H1 (cell line): Measurements from ENCODE around the gene CELF2. TPM values are rescaled to one million over a fixed set of nuclear protein-coding genes. Genes with fewer than 3 reads are reported as not detected.

Experiments used
- CTCF ChIA-PET: fragments of 300-600 bp; sonication (Branson Sonifier 250); formaldehyde crosslinking; loops from one replicate; lab custom pipeline; 2021; ENCODE audit not compliant: partially characterized antibody; lab: Charles Lee
- POLR2A ChIA-PET: fragments of 300-600 bp; sonication (Branson Sonifier 250); formaldehyde crosslinking; loops from one replicate; lab custom pipeline; 2021; ENCODE audit warnings: inconsistent platforms; ENCODE audit not compliant: partially characterized antibody; lab: Charles Lee
- DNase-seq, 2 experiments: peaks; one replicate each; pipeline versions ENCODE4 v3.0.0 to v3.0.0-alpha.2; 2010 to 2022; ENCODE audit warnings: low spot score in 2 of 2, low read depth in 1 of 2, mixed read lengths in 1 of 2
- FAIRE-seq: peaks from 2 replicates; lab custom pipeline; 2011; peaks lifted over from hg19 to GRCh38; lab: Jason Lieb, UNC
- H2AFZ ChIP-seq: 2 replicates; pipeline ENCODE4 v1.8.1; 2012; ENCODE audit warnings: low read length, inconsistent platforms
- H2AK5ac ChIP-seq: 2 replicates; pipeline ENCODE4 v1.6.1; 2013; ENCODE audit warnings: low read depth, low read length
- H2BK120ac ChIP-seq: replicated peaks from 2 replicates; pipeline ENCODE3; 2013; ENCODE audit warnings: low read depth, low read length, inconsistent platforms
- H2BK12ac ChIP-seq: 2 replicates; pipeline ENCODE4 v1.6.1; 2013; ENCODE audit warnings: low read depth, low read length
- H2BK15ac ChIP-seq: 2 replicates; pipeline ENCODE4 v1.6.1; 2013; ENCODE audit warnings: low read length
- H2BK20ac ChIP-seq: 2 replicates; pipeline ENCODE4 v1.6.1; 2013; ENCODE audit warnings: low read length
- H2BK5ac ChIP-seq: 2 replicates; pipeline ENCODE4 v1.6.1; 2013; ENCODE audit warnings: low read depth, low read length
- H3K14ac ChIP-seq: 2 replicates; pipeline ENCODE4 v1.6.1; 2013; ENCODE audit warnings: inconsistent platforms; ENCODE audit not compliant: insufficient read length
- H3K18ac ChIP-seq: 2 replicates; pipeline ENCODE4 v1.6.1; 2013; ENCODE audit warnings: low read length; ENCODE audit errors: extremely low read depth
- H3K23ac ChIP-seq: 2 replicates; pipeline ENCODE4 v1.6.1; 2013; ENCODE audit warnings: inconsistent platforms; ENCODE audit not compliant: insufficient read length
- H3K23me2 ChIP-seq: 2 replicates; pipeline ENCODE4 v1.6.1; 2013; ENCODE audit warnings: low read depth, low read length
- H3K27ac ChIP-seq: 2 replicates; pipeline ENCODE4 v1.6.1; 2011; ENCODE audit warnings: low read depth, low read length, inconsistent platforms
- H3K27me3 ChIP-seq, 4 experiments: replicated peaks in 1 of 4; 1 replicate in 1 of 4; 2 replicates in 3 of 4; pipeline versions ENCODE4 v1.6.1 to v1.8.1; 2011 to 2013; ENCODE audit warnings: low read length in 3 of 4, mild to moderate bottlenecking in 3 of 4, inconsistent platforms in 2 of 4, mixed read lengths in 2 of 4, moderate library complexity in 1 of 4; ENCODE audit not compliant: control insufficient read depth in 3 of 4, insufficient read depth in 3 of 4; ENCODE audit errors: extremely low read depth in 1 of 4
- H3K36me3 ChIP-seq, 4 experiments: 2 replicates each; pipeline versions ENCODE4 v1.6.1 to v1.8.1; 2011 to 2013; ENCODE audit warnings: mild to moderate bottlenecking in 4 of 4, low read length in 3 of 4, moderate library complexity in 2 of 4, control low read depth in 1 of 4, inconsistent platforms in 1 of 4; ENCODE audit not compliant: insufficient read depth in 4 of 4, control insufficient read depth in 2 of 4
- H3K4ac ChIP-seq: replicated peaks from 2 replicates; pipeline ENCODE3; 2013; ENCODE audit warnings: low read length, low read depth, mixed read lengths, inconsistent platforms; ENCODE audit not compliant: insufficient read length
- H3K4me1 ChIP-seq, 4 experiments: replicated peaks in 1 of 4; 1 replicate in 1 of 4; 2 replicates in 3 of 4; pipeline versions ENCODE4 v1.6.1 to v1.8.1; 2011 to 2013; ENCODE audit warnings: low read length in 3 of 4, inconsistent platforms in 2 of 4, mixed read lengths in 1 of 4; ENCODE audit not compliant: insufficient read depth in 4 of 4, control insufficient read depth in 3 of 4
- H3K4me2 ChIP-seq, 2 experiments: 2 replicates each; pipeline versions ENCODE4 v1.6.1 to v1.8.1; 2011 to 2013; ENCODE audit warnings: low read depth in 2 of 2, low read length in 2 of 2, control low read depth in 1 of 2, inconsistent platforms in 1 of 2, mild to moderate bottlenecking in 1 of 2; ENCODE audit not compliant: insufficient read depth in 1 of 2
- H3K4me3 ChIP-seq, 4 experiments: fragments of 200-600, 300-600 bp in 1 of 4; sonication (generic), shearing (Covaris generic), sonication (Bioruptor Twin) in 1 of 4; 2 replicates each; pipeline versions ENCODE4 v1.5.1 to v1.8.1; 2011 to 2016; ENCODE audit warnings: low read length in 4 of 4, low read depth in 3 of 4, control low read depth in 2 of 4, inconsistent platforms in 2 of 4, mild to moderate bottlenecking in 2 of 4, mixed read lengths in 1 of 4, moderate library complexity in 1 of 4; ENCODE audit not compliant: insufficient read depth in 2 of 4; ENCODE audit errors: extremely low read depth in 1 of 4
- H3K56ac ChIP-seq: replicated peaks from 2 replicates; pipeline ENCODE3; 2013; ENCODE audit warnings: low read depth, mild to moderate bottlenecking, mixed read lengths, low read length, inconsistent platforms; ENCODE audit not compliant: insufficient read length
- H3K79me1 ChIP-seq: 2 replicates; pipeline ENCODE4 v1.6.1; 2013; ENCODE audit warnings: low read depth, low read length, control low read depth
- H3K79me2 ChIP-seq, 2 experiments: 2 replicates each; pipeline versions ENCODE4 v1.6.1 to v1.8.1; 2012 to 2013; ENCODE audit warnings: low read length in 2 of 2, mild to moderate bottlenecking in 2 of 2, inconsistent platforms in 1 of 2; ENCODE audit not compliant: insufficient read depth in 2 of 2, control insufficient read depth in 1 of 2
- H3K9ac ChIP-seq, 4 experiments: replicated peaks in 1 of 4; 1 replicate in 1 of 4; 2 replicates in 3 of 4; pipeline versions ENCODE4 v1.6.1 to v1.8.1; 2011 to 2013; ENCODE audit warnings: low read depth in 3 of 4, low read length in 3 of 4, control low read depth in 2 of 4, mild to moderate bottlenecking in 2 of 4, moderate library complexity in 2 of 4, inconsistent platforms in 1 of 4; ENCODE audit errors: extremely low read depth in 1 of 4
- H3K9me3 ChIP-seq, 2 experiments: 2 replicates each; pipeline versions ENCODE4 v1.6.1 to v1.8.1; 2012 to 2013; ENCODE audit warnings: mild to moderate bottlenecking in 2 of 2, moderate library complexity in 2 of 2, control low read depth in 1 of 2, inconsistent platforms in 1 of 2, low read depth in 1 of 2, low read length in 1 of 2, mixed read lengths in 1 of 2; ENCODE audit not compliant: insufficient read depth in 2 of 2
- H4K20me1 ChIP-seq, 2 experiments: replicated peaks in 1 of 2; 2 replicates each; pipeline versions ENCODE3 to v1.8.1; 2011 to 2013; ENCODE audit warnings: inconsistent platforms in 2 of 2, low read length in 2 of 2, mild to moderate bottlenecking in 1 of 2; ENCODE audit not compliant: insufficient read depth in 2 of 2, control insufficient read depth in 1 of 2
- H4K5ac ChIP-seq: 2 replicates; pipeline ENCODE4 v1.6.1; 2013; ENCODE audit warnings: low read length, low read depth, mixed read lengths, inconsistent platforms; ENCODE audit not compliant: insufficient read length
- H4K8ac ChIP-seq: 2 replicates; pipeline ENCODE4 v1.8.0; 2013; ENCODE audit warnings: mild to moderate bottlenecking, moderate library complexity, low read length, inconsistent platforms; ENCODE audit not compliant: insufficient read depth; ENCODE audit errors: extremely low read depth
- H4K91ac ChIP-seq: replicated peaks from 2 replicates; pipeline ENCODE3; 2013; ENCODE audit warnings: low read length, mixed read lengths, inconsistent platforms; ENCODE audit not compliant: insufficient read length
- CREB1 ChIP-seq: IDR thresholded peaks from 2 replicates; pipeline ENCODE4 v1.6.1; 2012; ENCODE audit warnings: inconsistent platforms
- SUZ12 ChIP-seq: fragments of 200-600 bp; sonication (generic); IDR thresholded peaks from 2 replicates; pipeline ENCODE4 v1.6.1; 2012; ENCODE audit warnings: mild to moderate bottlenecking, inconsistent platforms, low read length, moderate library complexity, mixed read lengths
- TBP ChIP-seq: IDR thresholded peaks from 2 replicates; pipeline ENCODE4 v1.6.1; 2011; ENCODE audit warnings: low read depth, low read length, improper control_type of control experiment
- WGBS, 2 experiments: shearing (Covaris generic) in 1 of 2; methylation state at CpG; one replicate each; pipeline versions ENCODE4 v1.1.6 to v1.1.7; 2013 to 2015; ENCODE audit warnings: low lambda C conversion rate in 2 of 2, mixed read lengths in 2 of 2, inconsistent platforms in 1 of 2, low coverage in 1 of 2, missing lambda C conversion rate in 1 of 2; ENCODE audit not compliant: insufficient replicate concordance in 2 of 2, insufficient coverage in 1 of 2, insufficient read length in 1 of 2; ENCODE audit errors: extremely low coverage in 1 of 2, missing lambda C conversion rate in 1 of 2; 5-methylcytosine and 5-hydroxymethylcytosine counted together
- polyA plus RNA-seq, 7 experiments: library from polyadenylated mRNA; depleted of rRNA in 3 of 7; stranded (reverse) in 5 of 7; unstranded in 2 of 7; fragments of >200 nt in 5 of 7; fragments of 200-250 nt in 2 of 7; gene quantifications; 1 replicate in 5 of 7; 2 replicates in 1 of 7; 4 replicates in 1 of 7; pipeline versions ENCODE4 v1.2.1 to v1.2.3, GENCODE V29; 2011 to 2013; ENCODE audit warnings: missing spikeins in 2 of 7, mixed read lengths in 2 of 7
- total RNA-seq: library from RNA; stranded (reverse); fragmentation: NEBNext Ultra II Directional; extraction: Animal tissue kit (Norgen Biotek cat#: 25700); gene quantifications from 2 replicates; pipeline ENCODE4 v1.2.1, GENCODE V29; 2021

Gene CELF2
- total and polyA plus RNA-seq, 2 of the 8 experiments (the other 6 are each of a cell fraction or from before 2014, with no cell fraction given) = 18.3 to 22.7 TPM

- Histone ChIP-seq H2BK12ac (no peak overlapping the region), H3K79me2 (no peaks in the 10 kb centered on the region), H2AK5ac (no peak overlapping the region), H3K9me3 (no peaks in the 10 kb centered on the region), H2AFZ (no peak overlapping the region), H3K9ac (no peak overlapping the region), H4K20me1 (no peaks in the 10 kb centered on the region), H3K56ac (no peak overlapping the region), H4K91ac (no peak overlapping the region), H3K18ac (no peak overlapping the region), H3K23ac (no peak overlapping the region), H2BK15ac (no peak overlapping the region), H3K27ac (no peak overlapping the region), H2BK5ac (no peak overlapping the region), H3K23me2 (no peaks in the 10 kb centered on the region), H3K14ac (no peak overlapping the region), H4K5ac (no peak overlapping the region), H3K79me1 (peaks cover 6% of the 10 kb centered on the region; the same call in 1 of the 2 replicates), H3K4me3 (no peak overlapping the region), H3K4ac (no peak overlapping the region), H2BK120ac (no peak overlapping the region), H3K36me3 (no peaks in the 10 kb centered on the region; a peak in 1 of 8 replicates), H2BK20ac (no peak overlapping the region), H3K4me2 (no peak overlapping the region), H3K4me1 (no peaks in the 10 kb centered on the region), H4K8ac (no peak overlapping the region), H3K27me3 (no peaks in the 10 kb centered on the region)
- no peak for FAIRE-seq
- POLR2A ChIA-PET = no interaction called here
- no peak for DNase-seq
- WGBS, 2 experiments = 83% methylated on average over 9 of the region's 9 CpGs; no CpG with 5 or more reads in 1 of the 2 experiments
- CTCF ChIA-PET = no interaction called here
- TF ChIP-seq TBP (no peak), SUZ12 (no peak), CREB1 (no peak)
These were observed 69.7 kb downstream of the CELF2 start for GRCh38 chr10:11087372-11087771.
